HCT116 (cell line): Measurements from ENCODE around the gene PTPN22. TPM values are rescaled to one million over a fixed set of nuclear protein-coding genes. Genes with fewer than 3 reads are reported as not detected.

Experiments
- ATAC-seq: fragments of 200-7000 bp; cut with Tn5 transposase; 2 replicates; pipeline ENCODE4 v1.9.1; 2020; ENCODE audit warnings: mild to moderate bottlenecking, moderate library complexity
- BruUV-seq: library from RNA; stranded (reverse); fragments of 400-500 nt; replicated peaks from 2 replicates; lab custom pipeline; 2021; lab: Mats Ljungman, UMichigan
- CTCF ChIA-PET: fragments of 300-600 bp; sonication (Branson Sonifier 250); formaldehyde crosslinking; loops from one replicate; lab custom pipeline; 2021; ENCODE audit warnings: antibody characterized with exemption; lab: Charles Lee
- POLR2A ChIA-PET: fragments of 300-600, 350-600 bp; sonication (Branson Sonifier 250); formaldehyde crosslinking; loops from one replicate; lab custom pipeline; 2021; ENCODE audit warnings: antibody characterized with exemption; lab: Charles Lee
- RAD21 ChIA-PET, 2 experiments: fragments of 300-600 bp; sonication (Branson Sonifier 250); formaldehyde crosslinking; loops; one replicate each; lab custom pipeline; 2023; ENCODE audit warnings: low total read pairs in 2 of 2; ENCODE audit not compliant: uncharacterized antibody in 2 of 2, unreplicated experiment in 2 of 2, low non-redundant PET in 1 of 2; lab: Charles Lee
- DNase-seq: peaks from one replicate; pipeline ENCODE4 v3.0.0-alpha.2; 2010; ENCODE audit warnings: low read depth, low spot score
- H2AFZ ChIP-seq: fragments of 200-600 bp; shearing (Covaris generic), sonication (generic); 2 replicates; pipeline ENCODE4 v1.6.1; 2017; ENCODE audit warnings: low read depth, mixed run types, mixed read lengths, antibody characterized with exemption, low read length; ENCODE audit not compliant: poor library complexity, severe bottlenecking
- H3K27ac ChIP-seq: 2 replicates; pipeline ENCODE4 v1.5.1; 2012; ENCODE audit warnings: low read depth, low read length
- H3K27me3 ChIP-seq: fragments of 200-600 bp; sonication (generic); 2 replicates; pipeline ENCODE4 v1.6.1; 2016; ENCODE audit warnings: mixed run types, low read length, mixed read lengths; ENCODE audit not compliant: insufficient read depth
- H3K36me3 ChIP-seq, 2 experiments: fragments of 200-500 bp in 1 of 2; fragments of 200-600 bp in 1 of 2; sonication (Bioruptor generic) in 1 of 2; sonication (generic) in 1 of 2; 2 replicates each; pipeline versions ENCODE4 v1.5.1 to v1.6.1; 2014 to 2016; ENCODE audit warnings: low read length in 2 of 2, inconsistent platforms in 1 of 2, mixed read lengths in 1 of 2, mixed run types in 1 of 2; ENCODE audit not compliant: insufficient read depth in 2 of 2, control insufficient read depth in 1 of 2
- H3K4me1 ChIP-seq, 2 experiments: fragments of 200-600 bp in 1 of 2; sonication (generic) in 1 of 2; 2 replicates each; pipeline versions ENCODE4 v1.5.1 to v1.6.1; 2012 to 2017; ENCODE audit warnings: low read length in 2 of 2, inconsistent platforms in 1 of 2, mild to moderate bottlenecking in 1 of 2, mixed read lengths in 1 of 2, mixed run types in 1 of 2, moderate library complexity in 1 of 2; ENCODE audit not compliant: insufficient read depth in 2 of 2, control insufficient read depth in 1 of 2
- H3K4me2 ChIP-seq: fragments of 200-600 bp; sonication (generic); 2 replicates; pipeline ENCODE4 v1.6.1; 2017; ENCODE audit warnings: mixed run types, low read length, mixed read lengths
- H3K4me3 ChIP-seq, 2 experiments: fragments of 200-600 bp in 1 of 2; sonication (generic) in 1 of 2; replicated peaks in 1 of 2; 2 replicates each; pipeline ENCODE4 v1.5.1; 2011 to 2016; ENCODE audit warnings: low read length in 2 of 2, control low read depth in 1 of 2, low read depth in 1 of 2, mild to moderate bottlenecking in 1 of 2, mixed read lengths in 1 of 2, mixed run types in 1 of 2
- H3K79me2 ChIP-seq: fragments of 200-600 bp; sonication (generic); 2 replicates; pipeline ENCODE4 v1.6.1; 2017; ENCODE audit warnings: mild to moderate bottlenecking, mixed run types, low read length, moderate library complexity, mixed read lengths; ENCODE audit not compliant: insufficient read depth
- H3K9ac ChIP-seq: fragments of 200-600 bp; sonication (generic); 2 replicates; pipeline ENCODE4 v1.6.1; 2016; ENCODE audit warnings: low read length, mixed read lengths
- H3K9me2 ChIP-seq: fragments of 200-600 bp; sonication (generic), shearing (Covaris generic); 2 replicates; pipeline ENCODE4 v1.6.1; 2017; ENCODE audit warnings: mixed run types, mild to moderate bottlenecking, moderate library complexity; ENCODE audit not compliant: insufficient read depth
- H3K9me3 ChIP-seq, 2 experiments: fragments of 200-500 bp in 1 of 2; fragments of 200-600 bp in 1 of 2; sonication (Bioruptor generic) in 1 of 2; sonication (generic) in 1 of 2; 2 replicates each; pipeline ENCODE4 v1.6.1; 2014 to 2017; ENCODE audit warnings: low read length in 2 of 2, mixed read lengths in 2 of 2, inconsistent platforms in 1 of 2, low read depth in 1 of 2, mild to moderate bottlenecking in 1 of 2, mixed run types in 1 of 2, moderate library complexity in 1 of 2; ENCODE audit not compliant: control insufficient read depth in 1 of 2, insufficient read depth in 1 of 2
- H4K20me1 ChIP-seq: fragments of 200-600 bp; sonication (generic), shearing (Covaris generic); 2 replicates; pipeline ENCODE4 v1.6.1; 2017; ENCODE audit warnings: mixed run types, mild to moderate bottlenecking, moderate library complexity; ENCODE audit not compliant: insufficient read depth
- CEBPB ChIP-seq: IDR thresholded peaks from 2 replicates; pipeline ENCODE4 v1.6.1; 2012; ENCODE audit warnings: low read depth
- EGR1 ChIP-seq: IDR thresholded peaks from 2 replicates; pipeline ENCODE4 v1.6.1; 2012; ENCODE audit warnings: low read depth
- ELF1 ChIP-seq: IDR thresholded peaks from 2 replicates; pipeline ENCODE4 v1.6.1; 2012; ENCODE audit warnings: low read depth, borderline replicate concordance
- EZH2 ChIP-seq: fragments of 200-600 bp; sonication (generic); IDR thresholded peaks from 2 replicates; pipeline ENCODE4 v1.6.1; 2017; ENCODE audit warnings: antibody characterized with exemption, mixed run types
- FOSL1 ChIP-seq: IDR thresholded peaks from 2 replicates; pipeline ENCODE4 v1.6.1; 2012; ENCODE audit warnings: low read depth
- POLR2A ChIP-seq: IDR thresholded peaks from 2 replicates; pipeline ENCODE4 v1.7.0; 2011; ENCODE audit warnings: borderline replicate concordance; ENCODE audit not compliant: insufficient read depth, insufficient read length; ENCODE audit errors: extremely low read depth
- POLR2AphosphoS5 ChIP-seq: IDR thresholded peaks from 2 replicates; pipeline ENCODE4 v1.6.1; 2011; ENCODE audit warnings: mild to moderate bottlenecking, low read depth, low read length, moderate library complexity
- SRF ChIP-seq: IDR thresholded peaks from 2 replicates; pipeline ENCODE4 v1.6.1; 2012; ENCODE audit warnings: low read depth
- TCF7L2 ChIP-seq: IDR thresholded peaks from 2 replicates; pipeline ENCODE4 v1.7.0; 2011; ENCODE audit warnings: borderline replicate concordance, inconsistent platforms; ENCODE audit not compliant: insufficient read depth, insufficient read length; ENCODE audit errors: extremely low read depth
- YY1 ChIP-seq: IDR thresholded peaks from 2 replicates; pipeline ENCODE4 v1.6.1; 2011; ENCODE audit warnings: low read length, low read depth, moderate library complexity, mild to moderate bottlenecking; ENCODE audit not compliant: insufficient replicate concordance; ENCODE audit errors: extremely low read depth
- ZFX ChIP-seq: fragments of 450-650 bp; IDR thresholded peaks from 2 replicates; pipeline ENCODE4 v1.6.1; 2017
- intact Hi-C: fragments of 100-400 bp; cut with micrococcal nuclease; formaldehyde crosslinking; loops from 2 replicates; pipeline ENCODE4 v1.10.0; 2022
- total RNA-seq: library from RNA; stranded (reverse); gene quantifications from one replicate; pipeline ENCODE4 v1.2.1, GENCODE V29; 2021; ENCODE audit not compliant: unreplicated experiment
- TF ChIP-seq, protein P1 (sequence below), 3 experiments: fragments of 200-600 bp in 1 of 3; sonication (generic) in 1 of 3; IDR thresholded peaks in 2 of 3; conservative IDR thresholded peaks in 1 of 3; 2 replicates each; pipeline ENCODE4 v1.5.1; 2012 to 2017; ENCODE audit warnings: low read depth in 2 of 3, low read length in 2 of 3, antibody characterized with exemption in 1 of 3, borderline replicate concordance in 1 of 3, control low read depth in 1 of 3, mild to moderate bottlenecking in 1 of 3, mixed read lengths in 1 of 3, mixed run types in 1 of 3, moderate library complexity in 1 of 3; ENCODE audit not compliant: insufficient read depth in 1 of 3
- TF ChIP-seq, protein P2 (sequence below): IDR thresholded peaks from 2 replicates; pipeline ENCODE4 v1.6.1; 2012
- TF ChIP-seq, protein P3 (sequence below): IDR thresholded peaks from 2 replicates; pipeline ENCODE4 v1.6.1; 2012

PTPN22 gene
- total RNA-seq, 1 experiment from 2014 or later = 0.17 TPM

DNA sequence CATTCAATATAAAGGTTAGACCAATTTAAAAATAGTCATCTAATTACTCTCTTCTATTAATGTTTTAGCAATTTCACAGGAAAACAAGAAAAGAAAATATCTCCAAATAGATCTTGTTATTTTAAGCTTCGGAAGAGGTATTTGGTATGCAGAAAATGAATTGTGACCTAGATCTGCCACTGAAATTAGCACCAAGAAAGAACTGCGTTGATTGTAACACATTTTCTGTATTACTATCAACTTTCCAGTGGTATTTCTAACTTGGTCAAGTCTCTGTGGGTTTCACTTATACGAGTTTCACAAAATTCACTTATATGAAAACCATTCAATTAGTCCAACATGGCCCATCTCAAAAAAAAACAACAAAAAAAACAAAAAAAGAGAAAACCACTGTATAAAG, 71.0 kb downstream of the PTPN22 start:
- no peaks in the 10 kb centered on the region for H3K27me3 ChIP-seq
- BruUV-seq = no TSS peak
- DNase-seq (no peak), ATAC-seq (no peak)
- no peaks in the 10 kb centered on the region for H3K9me3 ChIP-seq
- no peak overlapping the region for H3K4me3 ChIP-seq
- H3K9me2 ChIP-seq = no peaks in the 10 kb centered on the region
- no peak overlapping the region for H3K4me2 ChIP-seq
- no peak overlapping the region for H3K9ac ChIP-seq
- CTCF ChIA-PET = no interaction called here
- H3K36me3 ChIP-seq = peaks cover 6 to 7% of the 10 kb centered on the region in 2 experiments; a peak in 1 of 4 replicates
- no peaks in the 10 kb centered on the region for H4K20me1 ChIP-seq
- TF ChIP-seq POLR2A = no peak
- TF ChIP-seq TCF7L2 = no peak
- TF ChIP-seq, protein P1, sequence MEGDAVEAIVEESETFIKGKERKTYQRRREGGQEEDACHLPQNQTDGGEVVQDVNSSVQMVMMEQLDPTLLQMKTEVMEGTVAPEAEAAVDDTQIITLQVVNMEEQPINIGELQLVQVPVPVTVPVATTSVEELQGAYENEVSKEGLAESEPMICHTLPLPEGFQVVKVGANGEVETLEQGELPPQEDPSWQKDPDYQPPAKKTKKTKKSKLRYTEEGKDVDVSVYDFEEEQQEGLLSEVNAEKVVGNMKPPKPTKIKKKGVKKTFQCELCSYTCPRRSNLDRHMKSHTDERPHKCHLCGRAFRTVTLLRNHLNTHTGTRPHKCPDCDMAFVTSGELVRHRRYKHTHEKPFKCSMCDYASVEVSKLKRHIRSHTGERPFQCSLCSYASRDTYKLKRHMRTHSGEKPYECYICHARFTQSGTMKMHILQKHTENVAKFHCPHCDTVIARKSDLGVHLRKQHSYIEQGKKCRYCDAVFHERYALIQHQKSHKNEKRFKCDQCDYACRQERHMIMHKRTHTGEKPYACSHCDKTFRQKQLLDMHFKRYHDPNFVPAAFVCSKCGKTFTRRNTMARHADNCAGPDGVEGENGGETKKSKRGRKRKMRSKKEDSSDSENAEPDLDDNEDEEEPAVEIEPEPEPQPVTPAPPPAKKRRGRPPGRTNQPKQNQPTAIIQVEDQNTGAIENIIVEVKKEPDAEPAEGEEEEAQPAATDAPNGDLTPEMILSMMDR (IDR thresholded peaks at IDR 0.05 in 2 of 3, conservative IDR thresholded peaks at IDR 0.05 in 1 of 3; ENCODE audit: borderline replicate concordance in 1 of 3, insufficient read depth in 1 of 3, low read depth in 2 of 3, low read length in 2 of 3) = no peak
- TF ChIP-seq, protein P2, sequence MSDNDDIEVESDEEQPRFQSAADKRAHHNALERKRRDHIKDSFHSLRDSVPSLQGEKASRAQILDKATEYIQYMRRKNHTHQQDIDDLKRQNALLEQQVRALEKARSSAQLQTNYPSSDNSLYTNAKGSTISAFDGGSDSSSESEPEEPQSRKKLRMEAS = no peak
- no peak for TF ChIP-seq ELF1
- TF ChIP-seq CEBPB = no peak
- TF ChIP-seq FOSL1 = no peak
- TF ChIP-seq, protein P3, sequence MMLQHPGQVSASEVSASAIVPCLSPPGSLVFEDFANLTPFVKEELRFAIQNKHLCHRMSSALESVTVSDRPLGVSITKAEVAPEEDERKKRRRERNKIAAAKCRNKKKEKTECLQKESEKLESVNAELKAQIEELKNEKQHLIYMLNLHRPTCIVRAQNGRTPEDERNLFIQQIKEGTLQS = no peak
- no peak for TF ChIP-seq EGR1
- TF ChIP-seq SRF = no peak
- no peak for TF ChIP-seq YY1
- TF ChIP-seq EZH2 = no peak
- no peak for TF ChIP-seq POLR2AphosphoS5
- TF ChIP-seq ZFX = no peak
- POLR2A ChIA-PET = no interaction called here
- H3K27ac ChIP-seq = no peak overlapping the region
- RAD21 ChIA-PET = no interaction called here
- H3K4me1 ChIP-seq = peaks cover 12 to 13% of the 10 kb centered on the region in 2 experiments
- intact Hi-C loops = no loop called here
- no peak overlapping the region for H2AFZ ChIP-seq
- peaks cover 63% of the 10 kb centered on the region for H3K79me2 ChIP-seq
